HG02938 (cell line): ENCODE results near the gene TSPAN16.
"Not testable (repeated sequence)": the region's sequence is repeated elsewhere in the genome, so short reads cannot be mapped to it uniquely, and the experiment has no call there.

Source experiments
- ATAC-seq: cut with Tn5 transposase; IDR thresholded peaks from one replicate; pipeline ENCODE4 v1.9.1; 2021; ENCODE audit warnings: mild to moderate bottlenecking, moderate library complexity; ENCODE audit not compliant: unreplicated experiment

Gene TSPAN16

GRCh38 chr19:11306337-11306736 lies 10.4 kb downstream of the TSPAN16 start:
- no peak for ATAC-seq

DNA sequence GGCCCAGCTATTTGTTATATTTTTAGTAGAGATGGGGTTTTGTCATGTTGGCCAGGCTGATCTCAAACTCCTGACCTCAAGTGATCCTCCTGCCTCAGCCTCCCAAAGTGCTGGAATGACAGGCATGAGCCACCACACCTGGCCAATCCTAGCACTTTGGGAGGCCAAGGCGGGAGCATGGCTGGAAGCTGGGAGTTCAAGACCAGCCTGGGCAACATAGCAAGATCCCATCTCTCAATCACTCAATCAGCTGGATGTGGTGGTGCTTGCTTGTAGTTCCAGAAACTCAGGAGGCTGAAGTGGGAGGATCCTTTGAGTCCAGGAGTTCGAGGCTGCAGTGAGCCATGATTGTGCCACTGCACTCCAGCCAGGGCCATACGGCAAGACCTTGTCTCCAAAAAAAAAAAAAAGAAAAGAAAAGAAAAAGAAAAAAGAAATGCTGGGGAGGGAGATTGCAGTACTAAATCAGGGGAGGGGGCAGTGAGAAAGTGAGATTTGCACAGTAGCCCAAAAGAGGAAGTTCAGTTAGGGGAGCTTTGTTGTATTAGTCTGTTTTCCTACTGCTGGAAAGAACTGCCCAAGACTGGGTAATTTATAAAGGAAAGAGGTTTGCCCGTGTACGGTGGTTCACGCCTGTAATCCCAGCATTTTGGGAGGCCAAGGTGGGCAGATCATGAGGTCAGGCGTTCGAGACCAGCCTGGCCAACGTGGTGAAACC lies 24.5 kb downstream of the TSPAN16 start:
- ATAC-seq, result not testable (repeated sequence)

DNA sequence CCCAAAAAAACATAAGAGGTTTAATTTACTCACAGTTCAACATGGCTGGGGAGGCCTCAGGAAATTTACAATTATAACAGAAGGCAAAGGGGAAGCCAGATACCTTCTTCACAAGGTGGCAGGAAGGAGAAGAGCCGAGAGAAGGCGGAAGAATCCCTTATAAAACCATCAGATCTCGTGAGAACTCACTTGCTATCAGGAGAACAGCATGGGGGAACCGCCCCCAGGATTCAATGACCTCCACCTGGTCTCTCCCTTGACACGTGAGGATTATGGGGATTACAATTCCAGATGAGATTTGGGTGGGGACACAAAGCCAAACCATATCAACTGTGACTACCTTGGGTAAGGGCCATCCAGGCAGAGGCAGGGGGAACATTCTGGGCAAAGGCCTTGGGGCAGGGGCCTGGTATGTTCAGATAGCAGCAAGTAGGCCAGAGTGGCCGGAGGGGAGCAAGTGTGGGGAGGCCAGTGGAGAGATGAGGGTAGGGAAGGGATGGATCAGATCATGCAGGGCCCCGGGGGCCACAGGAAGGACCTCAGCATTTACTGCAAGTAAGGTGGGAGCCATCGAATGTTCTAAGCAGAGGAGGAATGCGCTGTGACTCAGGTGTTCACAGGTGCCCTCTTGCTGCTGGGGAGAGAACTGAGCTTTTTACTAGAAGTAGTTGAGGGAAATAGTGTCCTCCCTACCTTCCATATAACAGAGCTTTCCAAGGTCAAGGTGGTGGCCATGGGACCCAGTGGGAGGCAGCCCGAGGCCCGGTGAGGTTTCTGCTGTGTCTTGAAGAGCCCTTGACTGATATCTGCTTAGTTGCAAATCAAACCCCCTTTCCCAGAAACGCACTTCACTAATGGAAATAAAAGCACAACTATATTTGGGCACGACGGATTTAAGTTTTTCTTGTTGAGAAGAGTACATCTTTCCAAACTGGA lies 25.5 kb downstream of the TSPAN16 start:
- no peak for ATAC-seq

DNA sequence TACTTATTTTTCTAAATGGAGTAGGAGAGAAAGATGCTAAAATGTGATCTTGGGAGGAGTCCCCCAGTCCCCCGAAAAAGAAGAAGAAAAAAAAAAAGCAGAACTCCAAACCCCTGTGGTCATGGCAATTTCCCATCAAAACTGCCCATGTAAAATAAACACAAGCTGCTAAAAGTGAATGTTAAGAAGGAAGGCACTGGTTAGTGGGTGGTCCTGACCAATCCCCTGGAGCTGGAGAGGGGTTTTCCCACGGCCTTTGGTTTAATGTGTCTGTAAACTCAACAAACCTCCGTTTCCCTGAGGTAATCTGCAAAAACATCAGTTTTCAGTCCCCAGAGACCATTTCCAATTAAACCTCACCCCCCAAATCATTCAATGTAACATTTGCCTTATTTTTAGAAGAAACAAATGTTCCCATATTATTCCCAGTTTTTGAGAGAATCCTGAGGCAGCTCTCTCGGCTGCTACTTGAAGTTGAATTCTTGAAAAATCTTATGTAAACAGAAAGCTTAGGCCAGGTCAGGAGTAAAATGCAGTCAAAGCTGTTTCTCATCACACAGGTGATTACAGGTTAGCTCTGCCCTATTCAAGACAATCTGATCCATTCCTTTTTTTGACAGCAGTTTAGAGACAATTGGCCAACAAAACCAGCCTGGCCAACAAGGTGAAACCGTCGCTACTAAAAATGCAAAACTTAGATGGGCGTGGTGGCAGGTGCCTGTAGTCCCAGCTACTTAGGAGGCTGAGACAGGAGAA lies 26.5 kb downstream of the TSPAN16 start:
- no peak for ATAC-seq

DNA sequence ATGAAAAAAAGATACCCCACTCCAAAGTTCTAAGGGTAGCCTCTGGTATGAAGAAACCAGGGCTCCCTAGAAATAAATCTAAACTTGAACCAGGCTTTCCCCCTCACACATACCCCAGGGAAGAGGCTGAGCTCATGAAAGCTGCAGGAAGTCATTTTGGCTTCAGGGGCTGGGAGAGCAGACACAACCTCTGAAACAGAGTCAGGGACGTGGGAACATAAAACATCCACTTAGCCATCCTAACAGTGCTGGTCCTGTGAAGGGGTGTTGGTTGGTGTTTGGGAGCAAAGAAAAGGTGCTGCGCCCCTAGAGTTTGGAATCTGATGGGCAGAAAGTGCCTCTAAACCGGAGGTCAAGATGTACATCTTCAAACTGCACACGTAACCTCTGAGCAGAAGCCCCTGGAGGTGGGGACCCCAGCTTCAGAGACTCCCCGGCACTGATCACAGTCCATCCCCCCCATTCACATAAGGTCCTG lies 27.7 kb downstream of the TSPAN16 start:
- no peak for ATAC-seq

- no peak for ATAC-seq
These were observed 28.2 kb downstream of the TSPAN16 start for GRCh38 chr19:11324079-11324661.

GRCh38 chr19:11324748-11325389 lies 28.9 kb downstream of the TSPAN16 start:
- no peak for ATAC-seq

- no peak for ATAC-seq
These were observed 29.6 kb downstream of the TSPAN16 start for GRCh38 chr19:11325544-11325943.

DNA sequence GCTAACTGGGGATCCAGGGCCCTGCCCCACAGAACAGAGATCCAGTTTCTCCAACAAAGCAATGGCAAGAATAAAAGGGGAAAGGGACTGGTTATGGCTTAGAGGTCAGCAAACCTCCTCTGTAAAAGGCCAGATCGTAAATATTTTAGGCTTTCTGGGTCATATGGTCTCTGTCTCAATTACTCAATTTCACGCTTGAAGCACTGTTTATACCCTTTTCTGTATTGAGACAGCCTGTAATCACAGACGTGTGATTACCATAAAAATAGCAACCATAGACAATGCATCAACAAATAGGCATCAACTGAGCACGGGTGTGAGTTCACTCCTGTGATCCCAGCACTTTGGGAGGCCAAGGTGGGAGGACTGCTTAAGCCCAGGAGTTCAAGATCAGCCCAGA lies 34.2 kb downstream of the TSPAN16 start:
- no peak for ATAC-seq

GRCh38 chr19:11331502-11331901 lies 35.5 kb downstream of the TSPAN16 start:
- no peak for ATAC-seq

- ATAC-seq, result no peak
These were observed 36.9 kb downstream of the TSPAN16 start for GRCh38 chr19:11332822-11333221.

DNA sequence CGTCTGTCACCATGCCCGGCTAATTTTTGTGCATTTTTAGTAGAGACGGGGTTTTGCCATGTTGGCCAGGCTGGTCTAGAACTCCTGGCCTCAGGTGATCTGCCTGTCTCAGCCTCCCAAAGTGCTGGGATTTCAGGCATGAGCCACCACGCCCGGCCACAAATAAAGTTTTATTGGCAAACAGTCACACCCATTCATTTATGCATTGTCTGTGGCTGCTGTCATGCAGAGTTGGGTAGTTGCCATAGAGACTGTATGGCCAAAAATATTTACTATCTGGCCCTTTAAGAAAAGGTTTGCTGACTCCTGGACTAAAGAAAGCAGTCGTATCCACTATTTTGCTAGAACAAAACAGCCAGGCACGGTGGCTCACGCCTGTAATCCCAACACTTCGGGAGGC lies 37.9 kb downstream of the TSPAN16 start:
- not testable (repeated sequence) for ATAC-seq

DNA sequence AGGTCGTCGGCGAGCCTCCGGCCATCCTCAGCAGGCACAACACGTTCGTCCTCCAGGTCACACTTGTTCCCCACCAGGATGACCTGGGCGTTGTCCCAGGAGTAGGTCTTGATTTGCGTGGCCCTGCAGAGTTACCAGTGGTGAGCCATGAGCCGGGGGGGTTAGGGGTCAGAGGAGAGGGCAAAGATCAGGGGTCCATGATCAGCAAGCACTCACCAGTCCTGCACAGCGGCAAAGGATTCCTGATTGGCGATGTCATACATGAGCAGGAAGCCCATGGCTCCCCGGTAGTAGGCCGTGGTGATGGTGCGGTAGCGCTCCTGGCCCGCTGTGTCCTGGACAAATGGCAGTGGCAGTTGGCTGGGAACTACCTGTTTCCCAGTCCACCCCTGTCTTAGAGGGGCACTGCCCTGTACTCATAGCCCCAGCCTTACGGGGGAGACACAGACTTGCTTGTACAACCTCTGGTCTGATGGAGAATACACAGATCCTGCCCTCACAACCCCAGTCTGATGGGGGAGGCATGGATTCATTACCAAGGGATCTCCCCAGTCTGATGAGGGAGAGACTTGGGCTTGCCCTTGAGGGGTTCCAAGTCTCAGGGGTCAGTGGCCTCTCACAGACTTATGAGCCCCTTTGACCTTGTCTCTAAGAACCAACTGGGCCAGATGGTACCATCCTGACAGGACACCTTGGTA lies 39.6 kb downstream of the TSPAN16 start:
- ATAC-seq, result no peak

GRCh38 chr19:11337080-11337479 lies 41.1 kb downstream of the TSPAN16 start:
- no peak for ATAC-seq

DNA sequence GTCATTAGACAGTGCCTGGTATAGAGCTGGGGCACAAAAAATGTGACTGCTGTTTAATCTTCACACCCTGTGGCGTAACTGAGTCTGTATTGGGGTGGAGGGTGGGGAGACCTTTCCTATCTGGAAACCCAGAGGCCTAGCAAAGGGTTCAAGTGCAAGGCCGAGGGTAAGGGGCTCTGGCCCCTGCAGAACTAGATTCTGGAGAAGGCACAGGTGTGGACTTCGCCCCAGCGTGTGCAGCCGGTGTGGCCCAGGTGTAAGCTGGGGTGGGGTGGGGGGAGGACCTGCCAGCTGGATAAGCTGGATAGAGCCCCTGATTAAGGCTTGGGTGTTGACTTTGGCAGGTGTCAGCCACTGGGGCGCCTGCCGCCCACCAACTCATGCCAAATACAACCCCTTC lies 42.2 kb downstream of the TSPAN16 start:
- no peak for ATAC-seq

DNA sequence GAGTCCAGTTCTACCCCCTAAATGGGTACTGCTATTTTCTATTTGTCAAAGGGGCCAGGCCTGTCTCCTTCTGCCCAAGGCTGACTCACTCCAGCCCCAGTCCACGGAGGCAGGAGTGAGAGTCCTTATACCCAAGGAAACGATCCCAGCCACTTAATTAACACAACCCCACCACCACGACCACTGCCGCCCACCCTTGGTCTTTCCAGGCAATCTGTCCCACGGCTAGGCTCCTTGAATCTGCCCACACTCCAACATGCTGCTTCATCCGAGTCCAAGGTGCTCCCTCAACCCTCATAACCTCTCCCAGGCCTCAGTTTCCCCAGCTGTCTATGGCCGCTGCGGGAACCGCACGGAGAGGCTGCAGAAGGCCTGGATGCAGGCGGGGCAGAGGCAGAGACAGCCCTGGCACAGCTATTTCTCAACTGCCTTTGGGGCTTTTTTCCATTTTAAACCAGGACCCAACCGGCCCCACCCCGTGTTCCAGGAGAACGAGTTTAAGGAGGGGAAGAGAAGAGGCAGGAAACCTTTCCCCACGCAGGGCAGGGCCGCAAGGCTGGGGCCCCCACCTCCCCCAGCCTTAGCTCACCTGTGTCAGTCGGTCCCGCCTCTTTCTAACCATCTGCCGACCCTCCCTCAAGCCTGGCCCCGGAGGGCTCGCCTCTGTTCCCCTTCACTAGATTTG lies 42.8 kb downstream of the TSPAN16 start:
- no peak for ATAC-seq

DNA sequence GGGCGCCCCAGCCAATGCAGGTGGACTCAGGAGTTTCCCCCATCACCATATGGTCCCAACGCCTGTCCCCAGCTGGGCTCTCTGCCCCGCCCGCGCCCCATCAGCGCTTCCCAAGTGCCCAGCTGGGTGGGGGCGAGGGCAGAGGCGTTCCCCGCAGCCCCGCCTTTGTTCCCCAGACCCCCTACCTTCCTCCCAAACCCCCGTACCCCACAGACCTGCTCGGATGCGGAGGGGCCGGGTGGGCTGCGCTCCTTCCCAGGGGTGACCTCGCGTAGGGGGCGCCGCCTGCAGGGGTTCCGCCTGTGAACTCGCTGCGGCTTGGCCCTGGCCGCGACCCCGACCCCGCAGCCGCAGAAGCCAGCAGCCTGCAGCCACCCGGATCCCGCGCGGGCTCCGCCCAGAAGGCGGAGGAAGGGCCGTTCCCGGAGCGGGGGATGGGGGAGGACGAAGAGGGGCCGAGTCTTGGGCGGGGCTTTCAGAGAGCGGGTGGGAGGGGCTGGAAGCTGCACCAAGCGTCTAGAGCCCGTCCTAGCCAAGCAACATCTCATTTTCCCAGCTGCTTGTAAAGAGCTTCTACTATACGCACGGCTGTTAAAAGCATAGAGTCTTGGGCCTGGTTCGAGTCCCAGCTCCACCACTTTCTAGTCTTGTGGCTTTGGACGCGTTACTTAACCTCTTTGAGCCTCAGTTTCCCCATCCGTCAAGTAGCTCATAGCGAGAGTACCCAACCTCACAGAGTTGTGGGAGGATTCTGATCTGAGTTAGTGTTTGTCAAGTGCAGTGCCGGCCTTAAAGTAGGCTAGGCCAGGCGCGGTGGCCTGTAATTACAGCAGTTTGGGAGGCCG lies 43.5 kb downstream of the TSPAN16 start, which contains the start of gene RAB3D:
Gene RAB3D (minus strand): TSS at position 404 of the 845 bp plus-strand sequence. CDS start 2,258 bp downstream, outside the sequence.
- ATAC-seq, result no peak

DNA sequence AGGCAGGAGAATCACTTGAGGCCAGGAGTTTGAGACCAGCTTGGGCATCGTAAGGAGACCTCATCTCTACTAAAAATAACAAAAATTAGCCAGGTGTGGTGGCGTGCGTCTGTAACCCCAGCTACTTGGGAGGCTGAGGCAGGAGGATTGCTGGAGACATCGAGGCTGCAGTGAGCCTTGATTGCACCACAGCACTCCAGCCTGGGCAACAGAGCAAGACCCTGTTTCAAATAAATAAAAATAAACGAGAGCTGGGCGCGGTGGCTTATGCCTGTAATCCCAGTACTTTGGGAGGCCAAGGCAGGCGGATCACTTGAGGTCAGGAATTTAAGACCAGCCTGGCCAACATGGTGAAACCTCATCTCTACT lies 44.1 kb downstream of the TSPAN16 start:
- ATAC-seq, result not testable (repeated sequence)
